NB4 (cell line): Measurements from ENCODE around the gene NEU1.
"Not testable (repeated sequence)": the region's sequence is repeated elsewhere in the genome, so short reads cannot be mapped to it uniquely, and the experiment has no call there.

Experiments used
- DNase-seq: peaks from one replicate; pipeline ENCODE4 v3.0.0; 2010; ENCODE audit warnings: low read depth
- H3K4me3 ChIP-seq: one replicate; pipeline ENCODE4 v1.5.1; 2011; ENCODE audit warnings: mild to moderate bottlenecking, low read depth, low read length, moderate library complexity
- CTCF ChIP-seq: IDR thresholded peaks from one replicate; pipeline ENCODE4 v1.5.1; 2012; ENCODE audit warnings: low read depth, low read length
- MAX ChIP-seq: IDR thresholded peaks from 2 replicates; pipeline ENCODE4 v1.6.1; 2011; ENCODE audit warnings: low read depth, low read length
- MYC ChIP-seq: IDR thresholded peaks from 2 replicates; pipeline ENCODE4 v1.6.1; 2011; ENCODE audit warnings: low read depth, low read length
- POLR2A ChIP-seq: IDR thresholded peaks from 2 replicates; pipeline ENCODE4 v1.6.1; 2011; ENCODE audit warnings: mild to moderate bottlenecking; ENCODE audit not compliant: insufficient read length; ENCODE audit errors: extremely low read depth

NEU1 gene

DNA sequence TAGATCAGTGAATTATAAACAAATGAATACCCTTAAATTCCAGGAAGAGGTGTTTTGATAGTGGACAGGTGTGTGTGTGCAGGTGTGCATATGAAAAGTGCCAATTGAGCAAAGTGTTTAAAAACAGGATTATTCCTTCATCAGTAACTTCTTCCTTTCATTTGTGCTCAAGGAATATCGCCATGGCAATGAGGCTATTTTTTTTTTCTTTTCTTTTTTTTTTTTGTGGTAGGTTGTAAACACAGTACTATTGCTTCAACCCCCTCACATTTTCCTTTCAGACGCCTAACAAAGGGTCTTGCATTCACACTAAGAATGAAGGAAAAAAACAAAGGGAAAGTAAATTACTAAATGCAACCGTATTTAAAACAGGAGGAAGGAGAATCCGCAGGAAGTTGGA, 37.1 kb downstream of the NEU1 start:
- no peak for DNase-seq
- TF ChIP-seq MAX: no peak
- TF ChIP-seq MYC: no peak
- no peak for TF ChIP-seq POLR2A
- TF ChIP-seq CTCF: no peak
- H3K4me3 ChIP-seq: no peak overlapping the region

DNA sequence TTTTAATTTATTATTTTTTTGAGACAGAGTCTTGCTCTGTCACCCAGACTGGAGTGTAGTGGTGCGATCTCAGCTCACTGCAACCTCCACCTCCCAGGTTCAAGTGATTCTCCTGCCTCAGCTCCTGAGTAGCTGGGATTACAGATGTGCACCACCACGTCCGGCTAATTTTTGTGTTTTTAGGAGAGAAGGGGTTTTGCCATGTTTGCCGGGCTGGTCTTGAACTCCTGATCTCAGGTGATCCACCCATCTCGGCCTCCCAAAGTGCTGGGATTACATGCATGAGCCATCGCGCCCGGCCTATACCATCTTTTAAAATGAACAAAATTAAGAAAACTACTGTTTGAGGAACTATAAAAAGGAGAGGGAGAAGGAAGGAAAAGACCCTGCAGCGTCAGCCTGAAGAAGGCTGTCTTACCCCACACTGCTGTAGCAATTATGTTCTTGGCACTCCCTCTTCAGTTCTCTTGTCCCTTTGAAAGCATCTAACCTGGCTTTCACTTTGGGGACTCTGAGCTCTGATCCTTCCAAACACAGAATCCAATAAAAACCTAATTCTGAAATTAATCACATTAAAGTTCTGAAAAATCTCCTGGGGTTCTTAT, 38.9 kb downstream of the NEU1 start:
- not testable (repeated sequence) for H3K4me3 ChIP-seq
- peak; percentile 40 for DNase-seq

DNA sequence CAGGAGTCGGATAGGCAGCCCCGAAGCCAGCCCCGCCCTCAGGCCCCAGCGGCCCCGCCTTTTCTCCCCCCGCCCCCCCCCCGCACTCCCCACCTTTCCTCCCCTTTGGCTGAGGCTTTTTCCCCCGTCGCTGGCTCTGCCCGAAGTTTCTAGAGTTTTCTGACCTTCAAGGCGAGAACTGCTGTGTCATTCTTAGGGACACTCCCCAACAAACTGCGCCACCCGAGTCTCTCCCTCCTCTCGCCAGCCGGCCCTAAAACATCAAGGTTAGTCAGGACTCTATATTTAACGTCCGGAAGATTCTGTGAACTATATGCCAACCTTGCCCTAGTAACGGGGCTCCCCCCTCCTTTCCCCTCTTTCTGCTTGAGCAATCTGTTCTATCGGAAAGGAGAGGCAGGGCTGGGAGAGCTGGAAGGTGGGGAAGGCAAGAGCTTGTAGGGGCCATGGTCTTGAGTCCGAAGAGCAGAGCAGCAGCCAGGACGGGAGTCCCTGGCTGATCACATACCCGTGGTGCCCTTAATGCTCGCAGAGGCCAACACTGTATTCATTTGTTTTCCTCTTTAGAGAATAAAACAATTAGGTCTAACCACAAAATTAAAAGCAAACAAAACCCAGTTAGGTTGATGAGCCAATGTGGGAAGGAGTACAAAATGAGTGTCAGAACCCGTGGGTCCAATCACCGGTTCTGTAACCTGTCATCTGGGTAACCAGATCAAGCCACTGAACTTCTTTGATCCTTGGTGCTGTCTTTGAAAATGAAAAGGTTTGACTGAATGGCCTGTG, 40.4 kb downstream of the NEU1 start:
- TF ChIP-seq MAX: no peak
- TF ChIP-seq POLR2A: peak; percentile 24
- peak overlapping the region; percentile 74 for H3K4me3 ChIP-seq
- DNase-seq: peak; percentile 90

GRCh38 chr6:31821301-31822035, 41.2 kb downstream of the NEU1 start:
- peak; percentile 81 for DNase-seq
- TF ChIP-seq CTCF (no peak), MYC (no peak), POLR2A (peak; percentile 35)
- H3K4me3 ChIP-seq: peak overlapping the region; percentile 74

- DNase-seq, H3K4me3 ChIP-seq: not testable (repeated sequence)
Observed at GRCh38 chr6:31820399-31820798, 42.2 kb downstream of the NEU1 start.

GRCh38 chr6:31819871-31820299, 42.7 kb downstream of the NEU1 start:
- peak overlapping the region; percentile 4 for H3K4me3 ChIP-seq
- DNase-seq: no peak
- TF ChIP-seq POLR2A: no peak
- TF ChIP-seq CTCF: no peak
- TF ChIP-seq MYC: no peak
- TF ChIP-seq MAX: no peak

GRCh38 chr6:31817929-31818511, 44.6 kb downstream of the NEU1 start:
- H3K4me3 ChIP-seq: peak overlapping the region; percentile 89
- not testable (repeated sequence) for DNase-seq

DNA sequence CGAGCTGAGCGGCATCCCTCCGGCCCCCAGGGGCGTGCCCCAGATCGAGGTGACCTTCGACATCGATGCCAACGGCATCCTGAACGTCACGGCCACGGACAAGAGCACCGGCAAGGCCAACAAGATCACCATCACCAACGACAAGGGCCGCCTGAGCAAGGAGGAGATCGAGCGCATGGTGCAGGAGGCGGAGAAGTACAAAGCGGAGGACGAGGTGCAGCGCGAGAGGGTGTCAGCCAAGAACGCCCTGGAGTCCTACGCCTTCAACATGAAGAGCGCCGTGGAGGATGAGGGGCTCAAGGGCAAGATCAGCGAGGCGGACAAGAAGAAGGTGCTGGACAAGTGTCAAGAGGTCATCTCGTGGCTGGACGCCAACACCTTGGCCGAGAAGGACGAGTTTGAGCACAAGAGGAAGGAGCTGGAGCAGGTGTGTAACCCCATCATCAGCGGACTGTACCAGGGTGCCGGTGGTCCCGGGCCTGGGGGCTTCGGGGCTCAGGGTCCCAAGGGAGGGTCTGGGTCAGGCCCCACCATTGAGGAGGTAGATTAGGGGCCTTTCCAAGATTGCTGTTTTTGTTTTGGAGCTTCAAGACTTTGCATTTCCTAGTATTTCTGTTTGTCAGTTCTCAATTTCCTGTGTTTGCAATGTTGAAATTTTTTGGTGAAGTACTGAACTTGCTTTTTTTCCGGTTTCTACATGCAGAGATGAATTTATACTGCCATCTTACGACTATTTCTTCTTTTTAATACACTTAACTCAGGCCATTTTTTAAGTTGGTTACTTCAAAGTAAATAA, 45.3 kb downstream of the NEU1 start:
- peak; percentile 62 for DNase-seq
- H3K4me3 ChIP-seq: peak overlapping the region; percentile 89
